ENCODE data around the gene MEF2B.

MEF2B gene

DNA sequence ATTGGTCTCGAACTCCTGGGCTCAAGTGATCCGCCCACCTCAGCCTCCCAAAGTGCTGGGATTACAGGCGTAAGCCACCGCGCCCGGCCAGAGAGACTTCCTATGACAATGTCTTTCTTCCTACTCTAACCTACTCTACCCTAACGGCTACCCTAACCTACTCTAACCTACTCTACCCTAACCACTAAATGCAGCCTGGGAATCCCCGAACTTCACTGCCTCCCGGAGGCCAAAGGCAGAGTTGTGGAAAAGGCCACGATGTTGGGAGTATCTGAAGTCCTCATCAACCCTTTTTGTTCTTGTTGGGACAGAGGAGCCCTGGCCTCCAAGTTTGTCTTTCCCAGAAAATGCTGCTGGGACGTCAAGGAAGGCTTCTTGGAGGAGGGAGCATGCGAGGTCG is 34.1 kb upstream of the MEF2B start:
- ATAC-seq, result no peak
- Mint-ChIP-seq H3K9me3 (peaks cover 9% of the 10 kb centered on the region), H3K36me3 (peaks cover 5% of the 10 kb centered on the region), H3K4me3 (peak overlapping the region; percentile 89), H3K27me3 (peaks cover 31% of the 10 kb centered on the region), H3K27ac (peak overlapping the region; percentile 17), H3K4me1 (peaks cover 53% of the 10 kb centered on the region)

DNA sequence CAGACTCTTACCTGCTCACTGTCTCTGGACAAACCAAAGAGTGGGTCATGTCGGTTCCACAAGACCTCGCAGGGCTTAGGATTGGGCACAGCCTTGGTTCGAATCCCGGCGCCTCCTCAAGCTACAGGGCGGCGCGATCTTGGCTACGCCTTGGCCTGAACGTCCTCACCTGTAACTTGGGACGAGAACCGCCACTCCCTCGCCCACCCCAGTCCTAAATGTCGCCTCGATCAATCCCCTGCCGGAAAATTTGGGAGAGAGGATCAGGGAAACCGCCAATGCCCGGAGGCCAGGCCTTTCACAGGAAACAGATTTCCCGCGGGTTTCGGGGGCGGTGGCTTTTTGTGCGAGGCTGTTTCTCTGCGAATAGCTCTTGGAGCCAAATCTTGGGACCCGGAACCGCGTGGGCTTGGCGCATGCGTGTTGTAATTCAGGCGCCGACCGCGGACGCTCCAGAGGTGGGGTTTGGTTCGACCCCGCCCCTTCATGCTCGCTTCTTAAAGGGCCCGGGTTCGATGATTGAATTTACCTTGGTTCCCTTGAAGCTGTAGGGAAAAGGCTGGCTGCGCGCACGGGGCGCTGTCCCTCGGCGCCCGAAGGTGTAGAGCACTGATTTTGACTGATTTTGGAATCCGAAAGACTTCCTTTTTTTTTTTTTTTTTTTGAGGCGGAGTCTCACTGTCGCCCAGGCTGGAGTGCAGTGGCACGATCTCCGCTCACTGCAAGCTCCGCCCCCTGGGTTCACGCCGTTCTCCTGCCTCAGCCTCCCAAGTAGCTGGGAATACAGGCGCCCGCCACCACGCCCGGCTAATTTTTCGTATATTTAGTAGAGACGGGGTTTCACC is 33.2 kb upstream of the MEF2B start, which contains the start of gene NR2C2AP:
Gene NR2C2AP, minus strand, starts transcription at position 403 of the 845 bp plus-strand sequence. Its CDS starts 354 bp downstream, at position 49.
- Mint-ChIP-seq H3K27me3 (peaks cover 29% of the 10 kb centered on the region), H3K4me3 (peak within 1 kb of the TSS; percentile 89), H3K9me3 (peaks cover 9% of the 10 kb centered on the region), H3K4me1 (peaks cover 58% of the 10 kb centered on the region), H3K27ac (peak within 1 kb of the TSS; percentile 91), H3K36me3 (peaks cover 14% of the 10 kb centered on the region)
- ATAC-seq, result peak; percentile 90

DNA sequence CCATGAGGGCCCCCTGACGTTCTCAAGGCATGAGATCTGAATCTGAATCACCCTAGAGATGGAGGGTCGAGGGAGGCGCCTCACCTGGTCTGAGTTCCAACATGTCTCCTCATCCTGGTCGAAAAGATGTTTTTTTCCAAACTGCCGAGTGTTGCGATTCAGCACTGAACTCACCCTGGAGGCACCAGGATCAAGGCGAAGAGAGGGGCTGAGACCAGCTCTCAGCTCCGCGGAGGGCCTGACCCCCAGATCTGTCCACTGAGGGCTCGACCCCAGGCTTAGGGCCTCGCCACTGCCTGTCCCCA is 32.6 kb upstream of the MEF2B start:
- Mint-ChIP-seq H3K27me3 (peaks cover 26% of the 10 kb centered on the region), H3K9me3 (peaks cover 7% of the 10 kb centered on the region), H3K27ac (peak overlapping the region; percentile 91), H3K4me3 (peak overlapping the region; percentile 89), H3K4me1 (peaks cover 57% of the 10 kb centered on the region), H3K36me3 (peaks cover 19% of the 10 kb centered on the region)
- peak; percentile 1 for ATAC-seq

DNA sequence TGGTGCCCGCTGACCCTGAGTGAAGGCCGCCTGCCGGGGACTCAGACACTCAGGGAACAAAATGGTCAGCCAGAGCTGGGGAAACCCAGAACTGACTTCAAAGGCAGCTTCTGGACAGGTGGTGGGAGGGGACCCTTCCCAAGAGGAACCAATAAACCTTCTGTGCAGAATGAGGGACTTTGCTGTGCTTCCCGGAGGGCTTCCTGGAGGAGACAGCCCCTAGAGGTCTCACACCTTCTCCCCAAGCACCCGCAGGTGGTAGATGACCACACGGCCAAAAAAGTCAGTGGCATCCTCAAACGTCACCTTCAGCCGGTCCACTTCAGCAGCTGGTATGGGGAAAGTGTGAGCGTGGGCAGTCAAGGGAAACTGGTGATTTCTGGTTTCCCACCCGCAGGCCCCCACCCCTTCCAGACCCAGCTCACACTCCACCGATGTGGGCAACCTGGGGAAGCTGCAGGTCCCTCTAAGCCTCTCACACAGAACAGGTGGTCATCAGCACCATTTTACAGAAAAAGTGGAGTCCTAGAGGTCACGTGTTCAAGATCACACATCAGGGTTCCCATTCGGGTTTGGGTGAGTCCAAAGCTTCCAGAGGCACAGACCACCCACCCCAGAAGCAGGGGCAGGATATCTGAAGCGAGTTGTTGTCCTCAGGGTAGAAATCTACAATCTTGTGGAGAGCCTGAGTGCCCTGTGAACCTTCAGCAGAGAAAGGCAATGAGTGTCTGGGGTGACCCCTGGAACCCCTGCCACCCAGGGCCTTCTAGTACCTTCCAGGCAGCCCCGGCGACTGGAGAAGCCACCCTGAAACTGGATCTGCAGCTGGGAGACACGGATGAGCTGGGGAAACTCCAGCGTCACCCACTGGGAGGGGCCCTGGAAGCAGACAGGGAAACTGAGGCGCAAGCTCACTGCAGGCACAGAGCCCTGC is 31.9 kb upstream of the MEF2B start:
- H3K9me3 Mint-ChIP-seq, result no peaks in the 10 kb centered on the region
- ATAC-seq, result no peak
- H3K36me3 Mint-ChIP-seq, result peaks cover 21% of the 10 kb centered on the region
- H3K27me3 Mint-ChIP-seq, result peaks cover 19% of the 10 kb centered on the region
- H3K4me1 Mint-ChIP-seq, result peaks cover 50% of the 10 kb centered on the region
- H3K27ac Mint-ChIP-seq, result peak overlapping the region; percentile 91
- H3K4me3 Mint-ChIP-seq, result peak overlapping the region; percentile 89

DNA sequence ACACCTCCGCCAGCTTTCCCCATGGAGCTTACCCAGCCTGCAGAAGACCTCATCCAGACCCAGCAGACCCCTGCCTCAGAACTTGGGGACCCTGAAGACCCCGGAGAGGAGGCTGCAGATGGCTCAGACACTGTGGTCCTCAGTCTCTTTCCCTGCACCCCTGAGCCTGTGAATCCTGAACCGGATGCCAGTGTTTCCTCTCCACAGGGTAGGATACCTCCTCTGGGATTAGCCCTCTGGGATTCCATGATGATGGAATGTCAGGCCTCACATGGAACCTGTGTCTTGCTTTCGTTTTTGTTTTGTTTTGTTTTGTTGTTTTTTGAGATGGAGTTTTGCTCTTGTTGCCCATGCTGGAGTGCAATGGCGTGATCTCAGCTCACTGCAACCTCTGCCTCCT is 23.9 kb upstream of the MEF2B start:
- H3K27ac Mint-ChIP-seq, result peak overlapping the region; percentile 96
- no peaks in the 10 kb centered on the region for H3K9me3 Mint-ChIP-seq
- no peak for ATAC-seq
- H3K4me3 Mint-ChIP-seq, result peak overlapping the region; percentile 89
- H3K36me3 Mint-ChIP-seq, result peaks cover 34% of the 10 kb centered on the region
- no peaks in the 10 kb centered on the region for H3K27me3 Mint-ChIP-seq
- H3K4me1 Mint-ChIP-seq, result peaks cover 51% of the 10 kb centered on the region

DNA sequence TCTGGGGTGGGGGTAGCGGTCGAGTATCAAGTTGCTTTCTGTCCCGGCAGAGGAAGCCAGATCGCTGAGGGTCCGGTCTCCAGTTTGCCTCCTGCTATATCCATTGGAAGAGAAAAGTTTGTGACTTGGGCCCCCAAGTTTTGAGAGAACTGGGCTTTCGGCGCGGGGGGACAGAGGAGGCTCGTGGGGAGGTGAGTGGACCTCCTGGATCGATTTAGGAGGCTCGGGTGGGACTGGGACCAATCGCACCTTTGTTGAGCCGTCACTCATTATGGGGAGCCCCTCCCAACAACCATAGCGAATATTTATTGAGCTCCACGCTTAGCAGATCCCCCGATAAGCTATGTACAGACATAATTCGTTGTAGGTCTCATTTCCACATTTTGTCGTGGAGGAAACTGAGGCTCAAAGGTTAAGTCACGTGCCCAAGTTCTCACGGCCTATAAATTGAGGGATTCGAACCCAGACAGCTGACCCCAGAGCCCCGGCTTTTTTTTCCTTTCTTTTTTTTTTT is 22.9 kb upstream of the MEF2B start:
- Mint-ChIP-seq H3K9me3 (no peaks in the 10 kb centered on the region), H3K36me3 (peaks cover 33% of the 10 kb centered on the region), H3K4me1 (peaks cover 52% of the 10 kb centered on the region), H3K27me3 (no peaks in the 10 kb centered on the region), H3K27ac (peak overlapping the region; percentile 96), H3K4me3 (peak overlapping the region; percentile 89)
- ATAC-seq, result peak; percentile 25

DNA sequence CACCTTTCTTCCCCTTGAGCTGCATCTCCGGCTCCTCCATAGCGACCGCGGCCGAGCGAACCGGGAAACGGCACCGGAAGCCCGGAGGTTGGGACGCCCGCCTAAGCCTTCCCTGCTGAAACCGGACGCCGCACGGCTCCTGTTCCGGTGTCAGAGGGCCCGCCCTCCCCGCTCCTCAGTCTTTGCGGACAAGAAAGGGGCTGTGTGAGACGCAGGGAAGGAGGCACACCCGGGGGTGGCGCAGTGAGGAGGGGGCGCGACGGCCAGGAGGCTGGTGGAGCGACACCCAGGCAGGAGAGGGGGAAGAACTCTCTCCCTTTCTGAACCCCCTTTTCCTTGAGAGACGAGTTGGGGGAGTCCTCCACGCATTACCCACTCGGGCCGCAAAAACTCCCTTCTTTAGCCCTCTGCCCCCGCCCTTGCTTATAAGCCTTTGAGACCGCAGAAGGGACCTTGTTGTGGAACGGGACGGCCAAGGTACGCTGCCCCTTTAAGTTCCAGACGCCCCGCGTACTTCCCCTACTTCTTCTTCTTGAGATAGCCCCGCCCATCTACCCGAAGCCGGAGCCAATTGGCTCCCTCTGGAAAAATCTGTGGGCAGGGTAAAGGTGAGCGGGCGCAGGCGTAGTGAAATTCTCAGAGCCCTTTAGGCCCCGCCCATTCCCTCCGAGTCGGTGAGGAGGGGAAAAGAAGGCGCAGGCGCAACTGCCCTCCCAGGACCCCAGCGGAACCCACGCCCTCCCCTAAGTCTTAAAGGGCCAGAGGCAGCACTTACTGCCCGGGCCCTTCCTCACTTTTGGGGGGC is 22.2 kb upstream of the MEF2B start, which contains the start of the genes BORCS8 and RFXANK:
Gene BORCS8, minus strand, starts transcription at position 75 of the 805 bp plus-strand sequence. Its CDS starts 35 bp downstream, at position 40.
Gene RFXANK, plus strand, starts transcription at position 181 of the 805 bp plus-strand sequence. CDS start 1,689 bp downstream, outside the sequence.
- peaks cover 29% of the 10 kb centered on the region for H3K36me3 Mint-ChIP-seq
- H3K9me3 Mint-ChIP-seq, result no peaks in the 10 kb centered on the region
- H3K4me1 Mint-ChIP-seq, result peaks cover 52% of the 10 kb centered on the region
- H3K27me3 Mint-ChIP-seq, result no peaks in the 10 kb centered on the region
- H3K27ac Mint-ChIP-seq, result peak within 1 kb of the TSS; percentile 96
- ATAC-seq, result peak; percentile 96
- peak within 1 kb of the TSS; percentile 89 for H3K4me3 Mint-ChIP-seq

DNA sequence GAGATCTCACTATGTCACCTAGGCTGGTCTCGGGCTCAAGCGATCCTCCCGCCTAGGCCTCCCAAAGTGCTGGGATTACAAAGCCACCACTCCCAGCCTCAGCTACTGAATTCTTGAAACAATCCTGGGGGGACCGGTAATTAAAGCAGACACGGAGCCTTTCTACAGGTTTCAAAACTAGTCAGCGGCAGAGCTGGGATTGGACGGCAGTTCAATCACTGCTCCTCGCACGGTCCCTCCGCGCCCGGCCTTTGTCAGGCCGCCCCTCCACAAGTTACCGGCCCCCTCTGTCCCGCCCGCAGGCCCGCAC is 21.7 kb upstream of the MEF2B start:
- no peak for ATAC-seq
- Mint-ChIP-seq H3K27me3 (no peaks in the 10 kb centered on the region), H3K9me3 (no peaks in the 10 kb centered on the region), H3K4me1 (peaks cover 55% of the 10 kb centered on the region), H3K4me3 (peak overlapping the region; percentile 89), H3K36me3 (peaks cover 30% of the 10 kb centered on the region), H3K27ac (peak overlapping the region; percentile 96)

DNA sequence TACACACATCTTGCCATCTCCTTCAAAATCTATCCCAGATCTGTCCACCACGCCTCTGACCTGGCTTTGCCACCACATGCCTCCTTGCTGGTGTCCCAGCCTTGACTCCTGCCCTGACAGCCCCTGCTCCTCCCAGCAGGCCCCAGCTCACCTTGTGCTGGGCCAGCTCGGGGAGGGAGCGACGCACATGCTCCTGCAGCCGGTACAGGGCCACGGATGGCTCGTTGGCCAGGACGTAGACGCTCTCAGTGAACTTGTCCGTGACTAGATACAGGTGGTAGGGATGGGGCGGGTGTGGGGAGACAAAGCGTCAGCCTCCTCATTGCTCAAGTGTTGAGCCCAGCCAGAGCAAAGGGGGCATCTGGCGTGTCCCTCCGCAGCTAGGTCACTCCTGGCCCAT is 16.7 kb upstream of the MEF2B start:
- H3K9me3 Mint-ChIP-seq, result peaks cover 3% of the 10 kb centered on the region
- H3K27ac Mint-ChIP-seq, result peak overlapping the region; percentile 11
- H3K4me3 Mint-ChIP-seq, result no peak overlapping the region
- peaks cover 58% of the 10 kb centered on the region for H3K4me1 Mint-ChIP-seq
- H3K36me3 Mint-ChIP-seq, result peaks cover 35% of the 10 kb centered on the region
- no peaks in the 10 kb centered on the region for H3K27me3 Mint-ChIP-seq
- no peak for ATAC-seq

DNA sequence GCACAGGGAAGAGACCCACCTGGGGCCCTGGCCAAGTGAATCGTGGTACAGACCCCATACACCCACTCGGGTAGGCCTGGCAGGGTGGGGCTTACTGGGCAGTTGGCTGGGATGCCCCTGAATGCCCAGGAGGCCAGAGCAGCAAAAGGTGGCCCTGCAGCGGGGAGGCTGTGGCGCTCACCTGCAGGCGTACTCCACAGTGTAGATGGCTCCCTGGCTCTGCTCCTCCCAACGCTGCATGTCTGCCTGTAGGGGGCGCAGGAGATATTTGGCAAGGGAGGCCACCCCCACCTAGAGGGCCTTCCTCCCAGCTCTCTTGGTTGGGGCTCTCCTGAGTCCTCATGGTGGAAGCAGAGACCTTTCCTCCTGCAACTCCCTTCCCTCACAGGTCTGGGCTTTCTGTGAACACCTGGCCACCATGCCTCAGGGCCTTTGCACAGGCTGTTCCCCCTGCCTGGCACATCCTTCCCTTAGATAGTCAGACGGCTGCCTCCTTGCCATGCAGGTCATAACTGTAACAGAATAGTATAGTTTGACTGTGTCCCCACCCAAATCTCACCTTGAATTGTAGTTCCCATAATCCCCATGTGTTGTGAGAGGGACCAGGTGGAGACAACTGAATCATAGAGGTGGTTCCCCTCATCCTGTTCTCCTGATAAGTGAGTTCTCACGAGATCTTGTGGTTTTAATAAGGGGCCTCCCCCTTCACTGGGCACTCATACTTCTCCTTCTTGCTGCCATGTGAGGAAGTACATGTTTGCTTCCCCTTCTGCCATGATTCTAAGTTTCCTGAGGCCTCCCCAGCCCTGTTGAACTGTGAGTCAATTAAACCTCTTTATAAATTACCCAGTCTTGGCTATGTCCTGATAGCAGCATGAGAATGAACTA is 16.0 kb upstream of the MEF2B start:
- H3K27me3 Mint-ChIP-seq, result no peaks in the 10 kb centered on the region
- H3K9me3 Mint-ChIP-seq, result peaks cover 3% of the 10 kb centered on the region
- H3K27ac Mint-ChIP-seq, result peak overlapping the region; percentile 11
- H3K36me3 Mint-ChIP-seq, result peaks cover 40% of the 10 kb centered on the region
- H3K4me1 Mint-ChIP-seq, result peaks cover 52% of the 10 kb centered on the region
- H3K4me3 Mint-ChIP-seq, result no peak overlapping the region
- ATAC-seq, result no peak

DNA sequence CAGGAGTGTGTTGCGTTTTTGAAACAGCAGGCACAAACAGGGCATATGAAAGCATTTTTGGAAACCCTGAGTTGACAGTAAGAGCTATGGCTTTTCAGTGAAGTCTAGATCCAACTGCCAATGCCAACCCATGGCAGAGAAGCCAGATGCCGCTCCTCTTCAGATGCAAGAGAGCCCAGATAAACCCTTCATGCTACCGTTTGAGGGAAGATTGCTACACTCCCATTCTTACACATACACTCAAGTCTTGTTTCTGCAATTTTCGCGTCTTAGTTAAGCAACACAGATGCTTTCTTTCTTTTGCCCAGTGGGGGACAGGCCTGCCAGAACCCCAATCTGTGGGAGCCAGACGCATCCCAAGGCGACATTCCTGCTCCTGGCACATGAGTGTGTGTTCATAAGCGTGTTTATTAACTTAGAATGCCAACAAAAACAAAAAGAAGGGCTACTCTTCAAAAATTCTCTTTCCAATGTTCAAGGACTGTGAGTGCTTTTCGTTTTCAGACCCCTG is 11.5 kb upstream of the MEF2B start:
- peaks cover 55% of the 10 kb centered on the region for H3K36me3 Mint-ChIP-seq
- no peak overlapping the region for H3K4me3 Mint-ChIP-seq
- H3K4me1 Mint-ChIP-seq, result peaks cover 23% of the 10 kb centered on the region
- H3K27me3 Mint-ChIP-seq, result no peaks in the 10 kb centered on the region
- no peak overlapping the region for H3K27ac Mint-ChIP-seq
- peaks cover 3% of the 10 kb centered on the region for H3K9me3 Mint-ChIP-seq
- no peak for ATAC-seq

DNA sequence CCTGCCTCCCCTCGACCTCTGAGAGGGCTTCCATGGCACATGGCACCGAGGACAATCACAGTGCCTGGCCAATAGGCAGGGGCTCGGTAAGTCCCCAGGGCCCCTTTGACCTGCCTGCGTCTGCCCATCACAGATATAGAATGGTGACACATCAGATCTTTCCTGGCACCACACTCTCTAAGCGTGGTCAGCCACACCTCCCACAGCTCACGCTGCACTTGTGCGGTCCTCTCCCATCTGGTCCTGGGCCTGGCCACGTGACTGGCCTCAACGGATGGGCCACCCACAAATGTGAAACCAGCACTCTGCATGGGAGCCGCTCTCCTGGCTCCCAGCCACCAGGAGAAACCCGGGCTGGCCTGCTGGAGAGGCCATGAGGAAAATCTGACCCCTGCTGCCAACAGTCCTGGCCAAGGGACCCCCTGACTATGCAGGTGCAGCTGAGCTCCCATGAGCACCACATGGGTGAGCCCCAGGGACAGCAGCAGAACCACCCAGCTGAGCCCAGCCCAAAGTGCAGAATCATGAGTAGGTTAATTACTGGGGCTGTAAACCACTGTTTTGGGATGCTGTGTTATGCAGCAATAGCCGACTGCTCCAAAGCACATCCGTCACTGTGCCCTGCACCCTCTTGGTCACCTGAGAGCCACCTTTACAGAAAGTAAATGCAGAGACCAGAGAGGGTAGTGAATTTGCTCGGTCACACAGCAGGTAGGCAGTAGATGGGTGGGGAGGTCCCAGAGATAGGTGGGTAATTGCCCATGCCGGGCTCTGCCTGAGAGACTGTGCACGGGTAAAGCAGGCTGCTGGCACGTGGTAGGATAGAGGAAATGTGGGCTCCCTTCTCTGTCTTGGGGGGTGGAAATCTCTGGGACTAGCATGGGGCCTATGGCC is 9.7 kb upstream of the MEF2B start:
- Mint-ChIP-seq H3K9me3 (no peaks in the 10 kb centered on the region), H3K27me3 (no peaks in the 10 kb centered on the region), H3K36me3 (peaks cover 56% of the 10 kb centered on the region), H3K4me3 (no peak overlapping the region), H3K27ac (no peak overlapping the region), H3K4me1 (peaks cover 15% of the 10 kb centered on the region)
- no peak for ATAC-seq

DNA sequence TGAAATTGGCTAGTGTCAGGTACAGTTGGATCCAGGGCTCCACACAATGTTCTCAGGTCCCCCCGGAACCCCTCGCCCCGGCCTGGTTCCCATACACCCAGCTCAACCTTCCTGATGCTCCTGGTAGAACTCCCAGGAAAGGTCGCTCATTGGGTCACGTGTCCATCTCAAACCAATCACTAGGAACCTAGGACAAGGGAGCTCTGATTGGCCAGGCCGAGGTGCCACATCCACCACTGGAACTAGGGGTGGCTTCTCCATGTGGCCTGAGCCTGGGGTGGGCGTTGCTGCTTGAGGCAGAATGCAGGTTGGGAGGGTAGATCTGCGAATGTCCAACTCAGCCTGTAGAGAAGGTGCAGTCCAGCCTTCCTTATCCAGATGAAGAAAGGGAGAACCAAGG is 6.9 kb upstream of the MEF2B start:
- ATAC-seq, result no peak
- no peak overlapping the region for H3K27ac Mint-ChIP-seq

More for the DNA sequence above, 6.9 kb upstream of the MEF2B start:
- Mint-ChIP-seq H3K9me3 (no peaks in the 10 kb centered on the region), H3K4me1 (peaks cover 6% of the 10 kb centered on the region), H3K27me3 (peaks cover 1% of the 10 kb centered on the region), H3K4me3 (no peak overlapping the region), H3K36me3 (peaks cover 57% of the 10 kb centered on the region)
